GM23338 (cell line): Measurements from ENCODE around the gene DDAH2. TPM values are rescaled to one million over a fixed set of nuclear protein-coding genes. Genes with fewer than 3 reads are reported as not detected.

Source experiments
- NANOG ChIP-seq: IDR thresholded peaks from 2 replicates; pipeline ENCODE4 v1.6.1; 2016; ENCODE audit warnings: antibody characterized with exemption, borderline replicate concordance
- REST ChIP-seq: IDR thresholded peaks from one replicate; pipeline ENCODE4 v1.6.1; 2018; ENCODE audit warnings: antibody characterized with exemption; ENCODE audit not compliant: unreplicated experiment
- polyA plus RNA-seq: library from polyadenylated mRNA; unstranded; fragments of >200 nt; fragmentation: Nextera tagmentation; extraction: Ambion mirVana; gene quantifications from 2 replicates; pipeline ENCODE4 v1.2.1, GENCODE V29; 2016
- total RNA-seq: library from RNA; depleted of rRNA; stranded (reverse); fragments of >200 nt; shearing (Covaris generic); gene quantifications from 2 replicates; pipeline ENCODE4 v1.2.3, GENCODE V29; 2014
- TF ChIP-seq, protein P1 (sequence below): fragments of 250-450 bp; sonication (Bioruptor Pico); IDR thresholded peaks from 2 replicates; pipeline ENCODE4 v1.5.0; 2020; ENCODE audit warnings: mild to moderate bottlenecking, moderate library complexity

DDAH2 gene
- total and polyA plus RNA-seq, 2 experiments from 2014 or later: 58.7 to 65.1 TPM

- no peak for TF ChIP-seq REST
- TF ChIP-seq, protein P1, sequence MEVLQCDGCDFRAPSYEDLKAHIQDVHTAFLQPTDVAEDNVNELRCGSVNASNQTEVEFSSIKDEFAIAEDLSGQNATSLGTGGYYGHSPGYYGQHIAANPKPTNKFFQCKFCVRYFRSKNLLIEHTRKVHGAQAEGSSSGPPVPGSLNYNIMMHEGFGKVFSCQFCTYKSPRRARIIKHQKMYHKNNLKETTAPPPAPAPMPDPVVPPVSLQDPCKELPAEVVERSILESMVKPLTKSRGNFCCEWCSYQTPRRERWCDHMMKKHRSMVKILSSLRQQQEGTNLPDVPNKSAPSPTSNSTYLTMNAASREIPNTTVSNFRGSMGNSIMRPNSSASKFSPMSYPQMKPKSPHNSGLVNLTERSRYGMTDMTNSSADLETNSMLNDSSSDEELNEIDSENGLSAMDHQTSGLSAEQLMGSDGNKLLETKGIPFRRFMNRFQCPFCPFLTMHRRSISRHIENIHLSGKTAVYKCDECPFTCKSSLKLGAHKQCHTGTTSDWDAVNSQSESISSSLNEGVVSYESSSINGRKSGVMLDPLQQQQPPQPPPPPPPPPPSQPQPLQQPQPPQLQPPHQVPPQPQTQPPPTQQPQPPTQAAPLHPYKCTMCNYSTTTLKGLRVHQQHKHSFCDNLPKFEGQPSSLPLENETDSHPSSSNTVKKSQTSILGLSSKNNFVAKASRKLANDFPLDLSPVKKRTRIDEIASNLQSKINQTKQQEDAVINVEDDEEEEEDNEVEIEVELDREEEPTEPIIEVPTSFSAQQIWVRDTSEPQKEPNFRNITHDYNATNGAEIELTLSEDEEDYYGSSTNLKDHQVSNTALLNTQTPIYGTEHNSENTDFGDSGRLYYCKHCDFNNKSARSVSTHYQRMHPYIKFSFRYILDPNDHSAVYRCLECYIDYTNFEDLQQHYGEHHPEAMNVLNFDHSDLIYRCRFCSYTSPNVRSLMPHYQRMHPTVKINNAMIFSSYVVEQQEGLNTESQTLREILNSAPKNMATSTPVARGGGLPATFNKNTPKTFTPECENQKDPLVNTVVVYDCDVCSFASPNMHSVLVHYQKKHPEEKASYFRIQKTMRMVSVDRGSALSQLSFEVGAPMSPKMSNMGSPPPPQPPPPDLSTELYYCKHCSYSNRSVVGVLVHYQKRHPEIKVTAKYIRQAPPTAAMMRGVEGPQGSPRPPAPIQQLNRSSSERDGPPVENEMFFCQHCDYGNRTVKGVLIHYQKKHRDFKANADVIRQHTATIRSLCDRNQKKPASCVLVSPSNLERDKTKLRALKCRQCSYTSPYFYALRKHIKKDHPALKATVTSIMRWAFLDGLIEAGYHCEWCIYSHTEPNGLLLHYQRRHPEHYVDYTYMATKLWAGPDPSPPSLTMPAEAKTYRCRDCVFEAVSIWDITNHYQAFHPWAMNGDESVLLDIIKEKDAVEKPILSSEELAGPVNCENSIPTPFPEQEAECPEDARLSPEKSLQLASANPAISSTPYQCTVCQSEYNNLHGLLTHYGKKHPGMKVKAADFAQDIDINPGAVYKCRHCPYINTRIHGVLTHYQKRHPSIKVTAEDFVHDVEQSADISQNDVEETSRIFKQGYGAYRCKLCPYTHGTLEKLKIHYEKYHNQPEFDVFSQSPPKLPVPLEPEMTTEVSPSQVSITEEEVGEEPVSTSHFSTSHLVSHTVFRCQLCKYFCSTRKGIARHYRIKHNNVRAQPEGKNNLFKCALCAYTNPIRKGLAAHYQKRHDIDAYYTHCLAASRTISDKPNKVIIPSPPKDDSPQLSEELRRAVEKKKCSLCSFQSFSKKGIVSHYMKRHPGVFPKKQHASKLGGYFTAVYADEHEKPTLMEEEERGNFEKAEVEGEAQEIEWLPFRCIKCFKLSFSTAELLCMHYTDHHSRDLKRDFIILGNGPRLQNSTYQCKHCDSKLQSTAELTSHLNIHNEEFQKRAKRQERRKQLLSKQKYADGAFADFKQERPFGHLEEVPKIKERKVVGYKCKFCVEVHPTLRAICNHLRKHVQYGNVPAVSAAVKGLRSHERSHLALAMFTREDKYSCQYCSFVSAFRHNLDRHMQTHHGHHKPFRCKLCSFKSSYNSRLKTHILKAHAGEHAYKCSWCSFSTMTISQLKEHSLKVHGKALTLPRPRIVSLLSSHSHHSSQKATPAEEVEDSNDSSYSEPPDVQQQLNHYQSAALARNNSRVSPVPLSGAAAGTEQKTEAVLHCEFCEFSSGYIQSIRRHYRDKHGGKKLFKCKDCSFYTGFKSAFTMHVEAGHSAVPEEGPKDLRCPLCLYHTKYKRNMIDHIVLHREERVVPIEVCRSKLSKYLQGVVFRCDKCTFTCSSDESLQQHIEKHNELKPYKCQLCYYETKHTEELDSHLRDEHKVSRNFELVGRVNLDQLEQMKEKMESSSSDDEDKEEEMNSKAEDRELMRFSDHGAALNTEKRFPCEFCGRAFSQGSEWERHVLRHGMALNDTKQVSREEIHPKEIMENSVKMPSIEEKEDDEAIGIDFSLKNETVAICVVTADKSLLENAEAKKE (CRISPR knock-in tag): no peak
- TF ChIP-seq NANOG: no peak
Observed at GRCh38 chr6:31727034-31727716, 1.9 kb downstream of the DDAH2 start (continued).
